GM12872 (cell line): Measurements from ENCODE around the gene MANBA.
A peak's percentile ranks its signal among the peaks of the same experiment; 100 is the strongest.

Experiments used
- CTCF ChIP-seq: IDR thresholded peaks from 3 replicates; pipeline ENCODE4 v1.5.1; 2011; ENCODE audit warnings: low read depth, mild to moderate bottlenecking, low read length, moderate library complexity; ENCODE audit not compliant: insufficient read depth

MANBA gene

GRCh38 chr4:102608190-102608589 lies 152.6 kb downstream of the MANBA start:
- TF ChIP-seq CTCF: no peak

GRCh38 chr4:102606846-102607450 lies 153.8 kb downstream of the MANBA start:
- TF ChIP-seq CTCF: no peak

GRCh38 chr4:102606261-102606660 lies 154.5 kb downstream of the MANBA start:
- TF ChIP-seq CTCF: no peak

- 0 out of 3 replicates have a peak, but pooled peaks have one; percentile 2 for TF ChIP-seq CTCF
Measured at GRCh38 chr4:102604222-102604940, 156.4 kb downstream of the MANBA start.

GRCh38 chr4:102601586-102602227 lies 159.1 kb downstream of the MANBA start:
- TF ChIP-seq CTCF: no peak

- TF ChIP-seq CTCF: no peak
Measured at GRCh38 chr4:102600689-102601088, 160.1 kb downstream of the MANBA start.

- no peak for TF ChIP-seq CTCF
Measured at GRCh38 chr4:102599886-102600285, 160.9 kb downstream of the MANBA start.
